COLO668 (cell line): ENCODE results near the gene ITGA11.

Source experiments
- DNase-seq: peaks from one replicate; lab custom pipeline; 2025; ENCODE audit not compliant: unreplicated experiment; lab: John Stamatoyannopoulos, UW

ITGA11 gene

DNA sequence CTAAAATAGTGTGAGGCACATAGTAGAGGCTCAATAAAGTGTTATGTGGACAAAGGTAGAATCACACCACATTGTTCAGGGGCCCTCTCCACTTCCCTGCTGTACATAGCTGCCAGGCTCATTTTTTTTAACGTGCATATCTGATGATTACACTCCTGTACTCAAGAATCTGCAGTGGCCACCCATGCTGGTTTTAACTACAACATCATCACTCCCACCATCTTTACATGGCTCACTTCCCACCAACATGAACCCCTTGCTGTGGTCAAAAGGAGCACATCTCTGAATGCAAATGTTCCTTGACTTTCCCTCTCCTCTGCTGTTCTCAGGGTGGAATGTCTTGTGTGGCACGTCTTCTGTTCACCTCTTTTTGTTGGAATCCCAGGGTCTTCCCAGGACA lies 77.7 kb downstream of the ITGA11 start:
- no peak for DNase-seq

GRCh38 chr15:68353421-68354135 lies 78.4 kb downstream of the ITGA11 start:
- no peak for DNase-seq

- peak; percentile 7 for DNase-seq
These were observed 79.4 kb downstream of the ITGA11 start for GRCh38 chr15:68352401-68353062.

DNA sequence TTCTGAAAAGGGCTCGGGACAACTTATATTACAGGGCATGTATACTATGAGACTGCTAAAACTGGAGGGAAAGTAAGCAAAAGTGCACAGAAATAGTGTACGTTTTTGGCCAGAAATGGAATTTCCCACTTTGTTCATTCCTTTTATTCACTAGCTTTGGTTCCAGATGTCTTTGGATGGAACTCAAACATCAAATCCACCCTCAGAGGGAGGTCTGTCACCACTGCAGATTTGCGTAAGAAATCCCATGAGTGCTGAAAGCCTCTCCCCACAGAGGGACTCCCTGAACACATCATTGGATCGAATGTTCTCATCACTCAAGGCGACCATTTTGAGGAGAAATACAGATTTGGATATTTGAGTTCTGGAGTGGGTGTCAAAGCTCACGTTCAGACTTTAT lies 82.8 kb downstream of the ITGA11 start:
- no peak for DNase-seq

DNA sequence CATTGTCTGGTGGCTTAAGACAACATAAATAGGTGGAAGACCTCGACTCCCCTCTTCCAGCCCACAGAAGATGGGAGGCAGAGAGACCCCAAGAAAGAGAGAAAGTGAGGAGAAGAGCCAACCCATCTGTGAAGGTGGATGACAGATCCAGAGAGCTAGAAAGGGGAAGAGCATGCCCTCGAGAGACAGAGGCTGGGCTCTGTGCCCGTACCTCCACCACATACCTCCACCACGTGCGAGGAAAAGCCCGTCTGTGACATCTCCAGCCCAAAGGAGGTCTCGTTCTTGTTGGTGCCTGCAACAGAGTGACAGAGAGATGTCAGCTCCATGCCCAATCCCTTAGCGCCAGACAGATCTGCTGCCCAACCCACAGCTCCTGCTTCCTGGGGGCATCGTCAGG lies 83.4 kb downstream of the ITGA11 start:
- DNase-seq, result no peak

DNA sequence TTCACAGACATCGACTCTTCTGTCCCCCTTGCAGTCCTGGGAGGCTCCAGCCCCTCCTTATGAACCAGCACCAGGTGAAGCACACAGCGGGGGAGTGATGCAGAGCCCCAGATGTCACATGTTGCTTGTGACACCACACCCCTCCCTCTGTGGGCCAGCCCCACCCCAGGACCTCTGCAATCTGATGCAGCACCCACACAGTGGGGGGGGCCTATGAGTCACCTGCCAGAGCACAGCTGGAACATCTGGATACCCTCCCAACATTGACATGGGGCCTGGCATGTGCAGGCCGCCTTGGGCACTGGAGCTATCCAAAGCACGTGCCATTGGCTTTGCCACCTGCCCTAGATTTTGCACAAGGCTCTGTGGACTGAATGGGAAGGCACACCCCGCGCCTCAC lies 83.9 kb downstream of the ITGA11 start:
- DNase-seq, result no peak

- DNase-seq, result no peak
These were observed 84.6 kb downstream of the ITGA11 start for GRCh38 chr15:68347392-68347791.

DNA sequence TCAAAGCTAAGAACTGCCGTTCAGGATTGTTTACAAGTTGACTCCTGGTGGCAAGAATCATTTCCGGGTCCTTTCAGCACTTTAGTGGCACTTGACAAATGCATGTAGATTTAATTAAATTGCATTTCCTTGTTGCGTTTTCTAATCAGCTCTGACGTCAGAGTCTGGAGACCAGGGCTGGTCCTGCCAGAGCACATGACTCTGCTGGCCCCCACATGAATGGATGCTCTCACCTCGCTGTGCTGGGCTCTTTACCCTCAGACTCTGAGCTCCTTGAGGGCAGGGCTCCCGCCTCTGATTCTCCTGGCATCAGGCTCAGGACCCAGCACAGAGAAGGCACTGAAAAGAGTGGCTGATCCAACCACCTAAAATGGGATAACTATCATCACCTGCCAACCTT lies 85.0 kb downstream of the ITGA11 start:
- no peak for DNase-seq

- DNase-seq, result no peak
These were observed 86.5 kb downstream of the ITGA11 start for GRCh38 chr15:68345481-68345880.

- no peak for DNase-seq
These were observed 87.4 kb downstream of the ITGA11 start for GRCh38 chr15:68344600-68344999.

DNA sequence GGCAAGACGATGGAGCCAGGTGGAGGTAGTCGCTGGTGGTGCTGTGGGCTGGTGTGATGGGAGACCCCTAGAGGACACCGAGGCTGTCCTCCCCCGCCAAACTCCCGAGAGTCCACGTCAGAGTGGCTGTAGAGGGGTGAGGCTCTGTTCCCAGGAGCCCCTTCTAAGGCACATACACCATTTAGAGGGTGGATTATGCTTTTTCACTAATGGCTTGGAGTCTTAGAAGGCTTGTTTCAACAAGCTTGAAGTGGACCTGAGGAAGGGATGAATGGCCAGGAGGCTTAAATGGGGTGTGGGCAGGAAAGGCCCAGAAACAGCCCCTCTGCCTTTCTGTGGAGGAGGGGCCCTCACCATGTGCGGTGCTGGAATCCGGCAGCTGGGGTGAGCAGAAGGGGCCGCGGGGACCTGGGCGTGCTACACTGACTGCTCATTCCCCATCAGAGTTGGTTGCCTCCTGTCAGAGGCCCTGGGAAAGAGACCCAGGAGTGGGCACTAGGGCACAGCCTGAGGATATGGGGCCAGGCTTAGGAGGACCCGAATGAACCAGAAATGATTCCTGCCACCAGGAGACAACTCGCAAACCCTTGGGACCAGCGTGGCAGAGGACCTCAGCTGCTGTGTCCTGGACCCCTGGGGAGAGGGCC lies 88.3 kb downstream of the ITGA11 start:
- DNase-seq, result no peak

DNA sequence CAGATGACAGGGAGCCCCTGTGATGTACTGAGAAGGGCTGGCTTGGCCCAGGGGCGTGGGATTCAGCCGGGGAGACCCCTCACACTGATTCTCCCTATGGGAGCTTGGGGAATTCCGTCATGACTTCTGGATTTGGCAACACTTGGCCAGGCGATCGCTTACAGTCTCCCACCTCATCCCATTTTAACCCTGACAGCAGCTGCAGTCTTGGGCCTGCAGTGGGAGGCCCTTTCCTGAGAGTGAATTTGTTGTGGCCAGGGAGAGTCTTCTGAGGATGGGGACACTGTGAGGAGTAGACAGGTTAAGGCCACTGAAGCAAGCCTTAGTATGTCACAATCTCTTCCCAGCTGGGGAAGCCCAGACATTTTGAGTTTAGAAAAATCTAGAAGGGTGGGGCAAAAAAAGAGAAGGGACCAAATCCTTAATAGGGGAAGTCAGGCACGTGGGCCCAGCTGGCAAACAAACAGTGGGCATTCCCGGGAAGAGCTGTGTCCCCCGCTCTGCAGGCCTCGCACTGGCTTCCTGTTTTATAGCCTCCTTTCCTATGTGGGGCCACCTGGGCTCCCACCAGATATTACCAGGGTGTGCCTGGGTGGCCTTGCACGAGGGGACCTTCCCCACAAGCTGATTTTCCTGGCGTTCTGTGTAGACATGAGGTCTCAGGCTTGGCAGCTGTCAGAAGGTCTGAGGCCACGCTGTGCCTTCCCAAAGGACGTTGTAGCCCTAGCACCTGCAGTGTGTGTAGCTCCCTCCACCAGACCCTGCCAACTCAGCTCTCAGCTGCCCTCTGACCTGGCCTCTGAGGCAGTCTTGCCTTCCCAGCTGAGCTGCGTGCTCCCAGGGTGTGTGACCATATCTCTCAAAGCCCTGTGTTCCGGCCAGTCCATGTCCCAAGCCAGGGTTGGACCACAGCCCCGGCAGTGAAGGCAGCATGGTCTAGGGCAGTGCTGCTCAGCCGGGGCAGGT lies 89.9 kb downstream of the ITGA11 start:
- no peak for DNase-seq

- DNase-seq, result no peak
These were observed 91.0 kb downstream of the ITGA11 start for GRCh38 chr15:68340726-68341671.

DNA sequence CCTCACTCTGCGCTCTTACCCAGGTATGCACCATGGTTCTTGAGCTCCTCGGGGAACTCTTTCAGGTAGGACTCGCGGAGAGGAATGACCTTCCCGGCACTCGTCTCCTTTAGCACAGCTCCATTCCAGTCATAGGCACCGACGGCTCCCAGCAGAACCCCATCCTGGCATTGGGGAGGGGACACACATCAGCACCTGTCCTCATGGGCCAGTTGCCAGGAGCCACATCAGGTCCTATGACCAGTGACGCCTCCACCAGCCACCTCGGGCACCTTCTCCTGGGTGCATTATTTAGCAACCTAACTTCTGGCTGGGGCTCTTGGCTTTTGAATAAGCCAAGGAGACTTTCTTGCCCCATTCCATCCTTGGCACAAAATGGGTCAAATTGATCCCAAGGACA lies 92.5 kb downstream of the ITGA11 start:
- no peak for DNase-seq

DNA sequence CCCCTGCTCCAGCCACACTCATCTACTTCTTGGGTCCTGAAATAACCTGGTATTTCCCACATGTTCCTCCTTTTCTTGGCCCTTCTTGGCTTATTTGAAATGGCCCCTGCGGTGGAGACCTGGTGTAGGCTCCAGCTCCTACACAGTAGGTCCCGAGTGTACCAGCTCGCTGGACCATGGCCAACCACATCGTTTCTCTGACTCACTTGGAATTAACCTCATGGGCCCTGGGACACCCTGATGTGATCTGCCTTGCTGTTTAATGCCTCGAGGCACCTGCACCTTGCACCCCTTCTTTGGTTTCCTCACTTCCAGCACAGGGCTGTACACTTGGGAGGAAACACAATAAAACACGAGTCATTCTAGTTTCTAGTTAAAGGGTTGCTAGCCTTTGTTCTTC lies 94.1 kb downstream of the ITGA11 start:
- no peak for DNase-seq

DNA sequence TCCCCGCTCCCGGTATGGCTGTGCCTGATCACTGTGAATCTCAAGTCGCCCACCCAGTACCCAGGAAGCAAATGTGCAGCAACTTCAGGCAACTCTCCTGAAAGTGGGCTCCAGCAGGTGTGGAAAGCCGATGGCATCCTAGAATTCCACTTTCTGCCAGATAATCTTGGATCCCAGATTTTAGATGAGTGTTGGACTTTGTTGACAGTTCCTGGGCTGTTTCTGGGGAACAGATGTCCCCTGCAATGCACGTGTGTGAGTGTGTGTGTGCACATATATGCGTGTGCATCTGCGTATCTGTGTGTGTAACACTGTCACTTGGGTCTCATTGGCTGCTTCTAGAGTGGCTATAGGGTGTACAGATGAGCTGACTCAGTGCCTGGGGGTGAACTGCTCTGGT lies 95.4 kb downstream of the ITGA11 start:
- DNase-seq, result no peak

DNA sequence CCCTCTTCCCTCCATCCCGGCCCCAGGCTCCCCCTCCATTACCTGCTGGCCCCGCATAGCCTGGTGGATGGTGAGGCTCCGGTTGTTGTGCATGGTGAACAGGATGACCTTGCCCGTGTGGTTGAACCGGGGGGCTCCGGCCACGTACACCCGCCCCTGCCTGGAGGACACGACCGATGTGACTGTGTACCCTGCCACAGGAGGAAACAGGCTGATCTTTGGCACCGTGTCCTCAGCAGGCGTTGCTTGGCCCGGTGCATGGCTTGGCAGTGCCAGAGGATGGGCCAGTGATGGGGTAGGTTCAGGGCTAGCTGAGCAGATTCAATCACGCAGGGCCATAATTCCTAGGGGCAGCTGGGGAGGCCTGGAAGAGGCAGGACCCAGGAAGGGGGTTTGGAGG lies 96.3 kb downstream of the ITGA11 start:
- no peak for DNase-seq

GRCh38 chr15:68335251-68335650 lies 96.7 kb downstream of the ITGA11 start:
- DNase-seq, result no peak

DNA sequence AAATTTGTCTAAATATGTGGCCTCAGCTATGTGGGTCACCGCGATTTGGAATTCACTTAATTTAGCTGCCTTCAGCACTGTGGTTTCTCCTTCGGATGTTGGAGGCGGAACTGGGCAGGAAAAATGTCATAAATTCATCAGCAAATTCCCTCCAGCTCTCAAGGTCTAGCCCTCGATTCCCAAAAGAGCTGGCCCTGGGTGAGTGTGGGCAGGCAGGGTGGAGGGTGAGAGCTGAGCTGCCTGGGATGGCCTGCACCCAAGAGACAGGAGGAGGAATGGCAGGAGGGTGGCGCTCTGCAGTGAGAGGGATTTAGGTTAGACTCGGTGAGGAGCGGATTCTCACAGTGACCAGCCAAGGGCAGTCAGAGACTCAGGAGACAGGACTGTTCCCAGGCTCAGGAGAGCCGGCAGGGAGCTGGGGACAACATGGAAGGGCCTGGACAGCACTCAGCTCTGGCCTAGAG lies 97.3 kb downstream of the ITGA11 start:
- no peak for DNase-seq
